ENCODE data around the gene CPLX4. TPM values are rescaled to one million over a fixed set of nuclear protein-coding genes. Genes with fewer than 3 reads are reported as not detected.

Gene CPLX4
- total and polyA plus RNA-seq, 2 donors from 2014 or later: not detected

DNA sequence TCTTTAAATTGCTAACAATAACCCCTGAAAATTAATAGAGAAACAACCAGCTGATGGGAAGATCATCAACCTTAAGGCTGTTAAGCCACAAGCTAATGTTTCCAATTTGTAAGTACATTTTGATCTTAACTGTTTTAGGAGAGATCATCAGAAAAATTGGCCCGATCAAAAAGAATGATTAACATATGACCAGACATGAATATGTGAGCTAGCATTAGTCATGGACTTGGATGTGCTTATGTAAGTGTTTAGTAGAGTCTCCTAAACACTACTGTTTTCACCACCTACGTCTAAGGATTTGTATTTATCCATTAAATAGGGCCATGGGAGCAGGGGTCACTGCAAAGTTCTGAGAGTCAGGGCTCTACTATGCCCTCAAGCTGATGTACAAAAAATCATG, 36.3 kb upstream of the CPLX4 start:
- Histone ChIP-seq H3K4me3 (ENCODE audit: low read length in 3 of 3) (no peak overlapping the region), H3K9ac (ENCODE audit: low read length in 3 of 3) (no peak overlapping the region), H3K36me3 (ENCODE audit: control insufficient read depth in 2 of 3, insufficient read depth in 3 of 3, low read length in 3 of 3) (peaks cover 7 to 24% (median 13%) of the 10 kb centered on the region in 3 donors), H3K27me3 (ENCODE audit: control insufficient read depth, insufficient read depth, low read length) (no peaks in the 10 kb centered on the region), H3K9me3 (ENCODE audit: control insufficient read depth in 2 of 3, insufficient read depth in 1 of 3, low read length in 3 of 3) (no peaks in the 10 kb centered on the region), H3K27ac (ENCODE audit: low read depth in 2 of 2, low read length in 2 of 2) (no peak overlapping the region), H3K4me1 (ENCODE audit: control insufficient read depth in 2 of 3, insufficient read depth in 2 of 3, low read depth in 1 of 3, low read length in 3 of 3) (peaks cover 0 to 3% (median 0%) of the 10 kb centered on the region in 3 donors)
- TF ChIP-seq, protein P1, sequence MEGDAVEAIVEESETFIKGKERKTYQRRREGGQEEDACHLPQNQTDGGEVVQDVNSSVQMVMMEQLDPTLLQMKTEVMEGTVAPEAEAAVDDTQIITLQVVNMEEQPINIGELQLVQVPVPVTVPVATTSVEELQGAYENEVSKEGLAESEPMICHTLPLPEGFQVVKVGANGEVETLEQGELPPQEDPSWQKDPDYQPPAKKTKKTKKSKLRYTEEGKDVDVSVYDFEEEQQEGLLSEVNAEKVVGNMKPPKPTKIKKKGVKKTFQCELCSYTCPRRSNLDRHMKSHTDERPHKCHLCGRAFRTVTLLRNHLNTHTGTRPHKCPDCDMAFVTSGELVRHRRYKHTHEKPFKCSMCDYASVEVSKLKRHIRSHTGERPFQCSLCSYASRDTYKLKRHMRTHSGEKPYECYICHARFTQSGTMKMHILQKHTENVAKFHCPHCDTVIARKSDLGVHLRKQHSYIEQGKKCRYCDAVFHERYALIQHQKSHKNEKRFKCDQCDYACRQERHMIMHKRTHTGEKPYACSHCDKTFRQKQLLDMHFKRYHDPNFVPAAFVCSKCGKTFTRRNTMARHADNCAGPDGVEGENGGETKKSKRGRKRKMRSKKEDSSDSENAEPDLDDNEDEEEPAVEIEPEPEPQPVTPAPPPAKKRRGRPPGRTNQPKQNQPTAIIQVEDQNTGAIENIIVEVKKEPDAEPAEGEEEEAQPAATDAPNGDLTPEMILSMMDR (IDR thresholded peaks at IDR 0.05; ENCODE audit: borderline replicate concordance, extremely low read depth, insufficient read depth): no peak
- FAIRE-seq (no peak), DNase-seq (no peak)
- intact Hi-C loops (cut with DNase I): no loop called here

DNA sequence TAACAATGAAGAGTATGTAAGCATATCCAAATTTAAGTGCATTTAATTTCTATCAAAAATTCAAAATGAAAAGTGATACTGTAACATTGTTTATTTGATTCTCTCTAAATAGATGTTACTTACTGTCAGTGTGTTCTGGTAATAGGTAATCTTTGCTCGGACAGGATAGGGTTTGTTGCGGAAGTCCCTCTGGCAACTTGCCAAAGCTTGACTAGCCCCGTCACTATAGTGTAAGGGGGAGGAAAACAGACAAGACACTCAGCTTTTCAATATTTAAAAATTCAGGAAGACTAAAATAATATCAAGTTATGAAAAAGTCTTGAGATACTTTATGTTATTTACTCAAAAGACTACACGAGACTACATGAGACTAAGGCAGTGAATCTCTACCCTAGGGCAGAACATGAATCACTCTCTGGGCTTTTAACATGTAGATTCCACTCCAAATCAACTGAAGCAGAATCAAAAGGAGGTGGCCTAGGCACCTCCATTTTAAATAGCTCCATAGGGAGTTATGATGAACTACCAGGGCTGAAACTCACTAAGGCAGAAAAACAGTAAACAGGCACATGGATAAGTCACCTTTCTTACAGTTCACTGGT, 34.7 kb upstream of the CPLX4 start:
- H3K27ac ChIP-seq (ENCODE audit: low read depth in 2 of 2, low read length in 2 of 2): no peak overlapping the region
- H3K4me1 ChIP-seq (ENCODE audit: control insufficient read depth in 2 of 3, insufficient read depth in 2 of 3, low read depth in 1 of 3, low read length in 3 of 3): peaks cover 0 to 3% (median 0%) of the 10 kb centered on the region in 3 donors
- H3K4me3 ChIP-seq (ENCODE audit: low read length in 3 of 3): no peak overlapping the region
- peaks cover 9 to 28% (median 19%) of the 10 kb centered on the region in 3 donors for H3K36me3 ChIP-seq (ENCODE audit: control insufficient read depth in 2 of 3, insufficient read depth in 3 of 3, low read length in 3 of 3)
- FAIRE-seq (no peak), DNase-seq (peak in 1 of 5 donors; percentile 6)
- H3K27me3 ChIP-seq (ENCODE audit: control insufficient read depth, insufficient read depth, low read length): no peaks in the 10 kb centered on the region
- no peaks in the 10 kb centered on the region for H3K9me3 ChIP-seq (ENCODE audit: control insufficient read depth in 2 of 3, insufficient read depth in 1 of 3, low read length in 3 of 3)
- TF ChIP-seq, protein P1 (IDR thresholded peaks at IDR 0.05; ENCODE audit: borderline replicate concordance, extremely low read depth, insufficient read depth): no peak
- intact Hi-C loops (cut with DNase I): no loop called here
- H3K9ac ChIP-seq (ENCODE audit: low read length in 3 of 3): no peak overlapping the region

DNA sequence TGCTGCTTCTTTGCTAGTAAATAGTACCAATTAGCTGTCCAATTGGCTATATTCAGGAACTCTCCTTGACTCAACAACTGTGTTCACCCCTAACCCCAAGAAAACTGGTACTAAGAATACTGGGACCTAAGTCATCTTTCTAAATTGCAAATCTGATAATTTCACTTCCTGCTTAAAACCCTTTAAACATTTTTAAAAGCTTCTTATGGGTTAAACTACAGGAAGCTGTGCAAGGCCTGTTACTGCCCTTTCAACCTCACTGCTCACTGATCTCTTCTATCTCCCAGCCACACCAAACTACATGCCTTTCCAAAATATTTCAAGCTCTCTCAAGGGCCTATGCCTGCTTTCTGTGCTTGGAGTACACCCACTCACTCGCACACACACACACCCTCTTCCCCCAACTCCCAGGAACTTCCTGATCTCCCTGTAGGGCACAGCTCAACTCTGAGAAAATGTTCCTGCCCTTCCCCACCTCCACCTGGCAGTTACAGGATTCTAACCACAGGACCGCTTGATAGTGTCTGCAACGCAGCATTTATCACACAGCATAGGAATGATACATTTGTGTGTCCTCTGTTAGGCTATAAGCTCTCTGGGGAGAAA, 33.9 kb upstream of the CPLX4 start:
- H3K4me1 ChIP-seq (ENCODE audit: control insufficient read depth in 2 of 3, insufficient read depth in 2 of 3, low read depth in 1 of 3, low read length in 3 of 3): no peaks in the 10 kb centered on the region
- H3K36me3 ChIP-seq (ENCODE audit: control insufficient read depth in 2 of 3, insufficient read depth in 3 of 3, low read length in 3 of 3): peaks cover 12 to 28% (median 19%) of the 10 kb centered on the region in 3 donors
- TF ChIP-seq, protein P1 (IDR thresholded peaks at IDR 0.05; ENCODE audit: borderline replicate concordance, extremely low read depth, insufficient read depth): no peak
- H3K27ac ChIP-seq (ENCODE audit: low read depth in 2 of 2, low read length in 2 of 2): no peak overlapping the region
- no peaks in the 10 kb centered on the region for H3K9me3 ChIP-seq (ENCODE audit: control insufficient read depth in 2 of 3, insufficient read depth in 1 of 3, low read length in 3 of 3)
- FAIRE-seq (no peak), DNase-seq (no peak)
- intact Hi-C loops (cut with DNase I): no loop called here
- H3K4me3 ChIP-seq (ENCODE audit: low read length in 3 of 3): no peak overlapping the region
- no peak overlapping the region for H3K9ac ChIP-seq (ENCODE audit: low read length in 3 of 3)
- H3K27me3 ChIP-seq (ENCODE audit: control insufficient read depth, insufficient read depth, low read length): no peaks in the 10 kb centered on the region

All from kidney (tissue), 14 donors.